ENCODE results near the gene ZNF692. TPM values are rescaled to one million over a fixed set of nuclear protein-coding genes. Genes with fewer than 3 reads are reported as not detected.
"Not testable (repeated sequence)": the region's sequence is repeated elsewhere in the genome, so short reads cannot be mapped to it uniquely, and the experiment has no call there.

Gene ZNF692
- total RNA-seq, 2 experiments from 2014 or later, result 58.6 to 70.2 TPM

DNA sequence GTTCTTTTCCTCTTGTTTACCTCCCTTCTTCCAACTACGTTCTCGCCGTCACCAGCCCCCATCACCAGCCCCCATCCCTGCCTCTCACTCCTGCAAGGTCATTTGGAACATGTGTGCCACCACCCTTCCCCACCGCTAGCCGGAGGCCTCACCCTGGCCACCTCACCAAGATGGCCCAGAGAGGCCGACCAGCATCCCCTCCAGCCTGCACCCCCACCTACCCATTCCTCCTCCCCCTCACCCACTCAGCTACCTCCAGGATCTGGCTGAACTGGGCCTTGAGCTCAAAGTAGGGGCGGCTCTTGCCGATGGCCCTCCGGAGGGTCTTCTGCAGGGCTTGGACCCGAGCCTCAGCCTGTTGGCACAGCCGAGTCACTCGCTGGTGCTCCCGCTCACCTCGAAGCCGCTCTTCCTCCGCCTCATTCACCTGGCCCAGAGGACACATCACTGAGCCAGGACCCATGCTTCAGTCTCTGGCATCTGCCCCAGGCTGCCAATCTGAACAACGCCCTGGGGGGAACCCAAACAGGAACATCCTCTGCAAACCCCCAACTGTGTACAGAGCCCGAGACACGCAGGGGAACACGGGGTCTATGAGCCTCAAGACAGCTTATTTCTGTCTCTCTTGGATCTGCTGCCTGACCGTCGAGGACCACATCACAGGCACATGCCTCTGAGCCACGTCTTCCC is 46.0 kb downstream of the ZNF692 start:
- Mint-ChIP-seq H3K4me3 (no peak overlapping the region), H3K27me3 (no peaks in the 10 kb centered on the region), H3K4me1 (peaks cover 18% of the 10 kb centered on the region), H3K36me3 (peaks cover 13% of the 10 kb centered on the region), H3K27ac (no peak overlapping the region), H3K9me3 (no peaks in the 10 kb centered on the region)
- ATAC-seq (ENCODE audit: low read depth) (no peak), DNase-seq (no peak)
- POLR2A ChIA-PET, result no interaction called here

DNA sequence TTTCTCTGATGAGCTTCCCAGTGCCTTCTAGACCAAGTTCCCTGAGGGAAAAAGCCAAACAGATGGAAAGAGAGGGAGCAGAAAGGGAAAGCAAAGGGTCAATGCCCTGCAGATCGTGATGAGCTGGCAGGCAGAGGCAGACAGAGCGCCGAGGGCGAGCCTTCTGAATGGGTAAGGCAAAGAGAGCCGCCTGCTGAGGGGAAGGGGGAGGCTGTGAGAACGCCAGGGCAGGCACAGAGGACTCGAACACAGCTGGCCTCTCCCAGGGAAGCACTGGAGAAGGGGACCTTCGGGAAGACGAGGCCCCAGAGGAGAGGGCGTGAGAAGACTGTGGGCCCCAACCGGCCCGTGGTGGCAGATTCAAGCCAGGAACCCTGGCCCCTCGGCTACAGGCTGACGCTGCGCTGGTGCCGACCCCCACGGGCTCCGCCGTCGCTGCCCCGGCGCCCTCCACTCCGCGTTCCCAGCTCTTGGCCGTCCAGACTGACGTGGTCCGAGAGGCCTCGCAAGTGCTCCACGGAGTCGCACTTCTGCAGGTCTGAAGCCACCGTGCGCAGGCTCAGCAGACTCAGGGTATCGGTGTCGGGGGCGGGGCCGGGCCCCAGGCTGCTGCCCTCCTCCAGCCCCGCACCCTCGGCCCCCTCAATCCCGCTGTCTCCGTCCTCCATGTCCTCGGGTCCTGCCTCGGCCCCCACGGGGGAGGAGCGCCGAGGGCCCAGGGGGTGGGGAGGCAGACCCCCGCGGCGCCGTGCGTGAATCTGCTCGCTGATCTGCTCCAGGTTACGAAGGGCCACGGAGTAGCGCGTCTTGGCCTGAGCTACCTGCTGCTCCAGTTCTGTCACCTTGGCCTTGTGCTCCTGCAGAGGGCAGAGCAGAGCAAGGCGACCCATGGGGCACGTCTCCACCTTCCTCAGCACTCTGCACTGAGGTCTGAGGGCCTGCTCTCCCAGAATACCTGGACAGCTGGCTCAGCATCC is 47.1 kb downstream of the ZNF692 start:
- H3K4me1 Mint-ChIP-seq, result peaks cover 12% of the 10 kb centered on the region
- no peak for ATAC-seq (ENCODE audit: low read depth)
- no peak overlapping the region for H3K4me3 Mint-ChIP-seq
- POLR2A ChIA-PET, result no interaction called here
- no peaks in the 10 kb centered on the region for H3K27me3 Mint-ChIP-seq
- no peaks in the 10 kb centered on the region for H3K9me3 Mint-ChIP-seq
- peaks cover 13% of the 10 kb centered on the region for H3K36me3 Mint-ChIP-seq
- DNase-seq, result no peak
- H3K27ac Mint-ChIP-seq, result no peak overlapping the region

DNA sequence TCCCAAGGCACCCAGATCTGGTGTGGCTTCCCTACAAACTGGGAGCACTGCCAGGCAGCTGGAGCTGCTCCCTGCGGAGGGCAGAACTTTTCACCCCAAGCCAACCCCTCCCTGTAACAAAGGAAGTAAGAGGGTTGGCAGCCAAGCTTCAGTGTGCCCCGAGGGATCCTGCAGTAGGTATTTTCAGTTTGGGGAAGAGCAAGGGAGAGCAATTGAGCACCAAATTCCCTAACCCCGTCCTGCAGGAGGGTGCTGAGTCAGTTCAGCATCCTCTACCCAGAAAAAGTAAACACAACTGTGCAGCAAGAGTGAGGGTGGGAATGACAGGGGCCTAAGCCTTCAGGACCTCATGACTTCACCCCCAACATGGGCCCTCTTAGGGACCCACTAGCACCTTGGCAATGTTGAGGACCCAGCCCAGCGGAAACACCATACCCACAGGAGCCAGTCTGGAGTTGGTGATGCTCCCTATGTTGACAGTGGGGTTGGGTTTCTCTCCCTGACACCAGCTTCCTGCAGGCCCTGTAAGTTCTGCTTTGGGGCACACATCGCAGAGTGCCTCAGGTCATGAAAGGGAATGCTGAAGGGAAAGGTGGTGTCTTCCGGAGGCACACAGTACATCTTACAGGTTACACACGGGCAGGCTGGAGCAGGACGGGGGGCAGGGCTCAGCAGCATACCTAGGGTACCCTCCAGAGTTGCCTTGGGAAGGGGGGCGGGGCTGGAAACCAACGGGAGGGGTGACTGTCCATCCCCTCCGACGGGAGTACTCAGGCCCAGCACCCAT is 48.0 kb downstream of the ZNF692 start:
- peak overlapping the region; percentile 28 for H3K27ac Mint-ChIP-seq
- H3K9me3 Mint-ChIP-seq, result no peaks in the 10 kb centered on the region
- ATAC-seq (ENCODE audit: low read depth), result no peak
- no peak overlapping the region for H3K4me3 Mint-ChIP-seq
- H3K36me3 Mint-ChIP-seq, result peaks cover 11% of the 10 kb centered on the region
- DNase-seq, result no peak
- peaks cover 4% of the 10 kb centered on the region for H3K4me1 Mint-ChIP-seq
- H3K27me3 Mint-ChIP-seq, result no peaks in the 10 kb centered on the region
- POLR2A ChIA-PET, result no interaction called here

DNA sequence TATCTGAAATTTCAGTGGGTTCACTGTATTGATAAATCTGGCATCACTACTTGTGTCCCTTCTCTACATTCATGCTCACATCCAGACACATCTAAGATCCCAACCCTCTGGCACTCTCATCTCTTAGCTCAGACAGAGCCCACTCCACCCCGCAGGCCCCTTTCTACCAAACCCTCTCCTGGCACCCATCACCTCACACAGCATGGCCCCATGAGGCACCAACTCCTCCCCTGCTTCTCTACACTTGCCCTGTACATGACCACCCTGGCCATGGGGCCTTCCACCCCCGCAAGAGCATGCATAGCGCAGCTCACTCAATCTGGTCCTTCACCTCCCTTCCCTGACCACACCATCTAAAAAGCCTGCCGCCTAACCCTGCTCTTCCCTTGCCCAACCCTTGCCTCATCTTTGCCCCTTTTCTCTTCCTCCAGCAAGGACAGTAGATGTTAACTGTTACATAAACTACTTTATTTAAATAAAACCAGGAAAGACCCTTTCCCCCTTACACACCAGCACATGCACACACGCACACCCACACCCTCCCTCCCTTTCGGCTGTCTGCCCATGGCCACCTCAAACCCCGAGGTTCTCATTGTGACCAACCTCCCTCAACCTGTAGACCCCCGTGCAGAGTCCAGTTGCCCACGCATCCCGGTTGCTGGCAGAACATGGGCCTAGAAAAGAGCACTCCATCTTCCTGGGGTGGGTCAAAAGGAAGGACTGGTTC is 48.7 kb downstream of the ZNF692 start:
- DNase-seq (no peak), ATAC-seq (ENCODE audit: low read depth) (no peak)
- H3K4me1 Mint-ChIP-seq, result peaks cover 2% of the 10 kb centered on the region
- no peak overlapping the region for H3K27ac Mint-ChIP-seq
- H3K4me3 Mint-ChIP-seq, result no peak overlapping the region
- no peaks in the 10 kb centered on the region for H3K27me3 Mint-ChIP-seq
- POLR2A ChIA-PET, result no interaction called here
- H3K9me3 Mint-ChIP-seq, result no peaks in the 10 kb centered on the region
- H3K36me3 Mint-ChIP-seq, result peaks cover 7% of the 10 kb centered on the region

DNA sequence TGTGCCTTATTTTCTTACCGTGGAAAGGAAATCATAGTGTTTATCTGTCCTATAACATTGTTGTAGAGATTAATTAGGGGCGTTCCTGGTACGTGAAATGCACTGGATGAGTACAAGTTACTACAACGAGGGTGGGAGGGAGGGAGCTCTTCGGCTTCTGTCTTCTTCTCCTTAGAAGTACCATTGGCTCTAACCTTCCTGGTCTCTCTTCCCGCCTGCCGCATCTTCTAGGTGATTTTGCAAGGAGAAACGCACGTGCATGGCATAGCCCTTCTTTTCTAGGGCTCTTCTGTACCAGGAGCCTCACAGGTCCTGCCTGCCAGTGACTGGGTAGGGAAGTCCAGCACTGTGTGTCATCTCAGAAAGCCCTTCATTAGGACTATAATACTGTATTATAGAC is 50.0 kb downstream of the ZNF692 start:
- POLR2A ChIA-PET, result no interaction called here
- Mint-ChIP-seq H3K4me1 (peaks cover 7% of the 10 kb centered on the region), H3K9me3 (no peaks in the 10 kb centered on the region), H3K27ac (no peak overlapping the region), H3K4me3 (no peak overlapping the region), H3K36me3 (peaks cover 2% of the 10 kb centered on the region), H3K27me3 (no peaks in the 10 kb centered on the region)
- ATAC-seq (ENCODE audit: low read depth) (no peak), DNase-seq (no peak)

DNA sequence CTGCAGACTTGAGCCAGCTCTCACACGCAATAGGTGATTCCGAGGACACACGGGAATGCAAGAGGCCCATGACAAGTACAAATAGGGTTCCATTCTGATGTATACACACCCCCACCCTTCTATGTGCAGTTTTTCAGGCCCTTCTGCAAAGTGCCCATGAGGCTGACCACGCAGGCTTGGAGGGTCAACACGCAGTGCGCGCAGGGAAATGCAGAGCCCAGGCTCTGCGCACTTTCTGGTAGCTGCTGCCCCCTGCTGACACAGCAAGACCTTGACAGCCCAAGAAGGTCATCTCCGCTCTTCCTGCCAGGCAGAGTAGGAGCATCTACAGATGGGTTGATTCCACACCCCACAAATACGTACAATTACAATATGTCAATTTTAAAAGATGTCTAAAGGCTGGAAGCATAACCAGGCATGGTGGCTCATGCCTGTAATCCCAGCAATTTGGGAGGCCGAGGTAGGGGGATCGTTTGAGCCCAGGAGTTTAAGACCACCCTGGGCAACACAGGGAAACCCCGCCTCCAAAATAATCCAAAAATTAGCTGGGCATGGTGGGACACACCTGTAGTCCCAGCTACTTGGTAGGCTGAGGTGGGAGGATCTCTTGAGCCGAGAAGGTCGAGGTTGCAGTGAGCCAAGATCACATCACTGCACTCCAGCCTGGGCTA is 51.7 kb downstream of the ZNF692 start:
- peak; percentile 67 for DNase-seq
- peak; percentile 89 for ATAC-seq (ENCODE audit: low read depth)
- Mint-ChIP-seq H3K27ac (no peak overlapping the region), H3K36me3 (peaks cover 2% of the 10 kb centered on the region), H3K4me3 (no peak overlapping the region), H3K4me1 (peaks cover 7% of the 10 kb centered on the region), H3K27me3 (no peaks in the 10 kb centered on the region), H3K9me3 (no peaks in the 10 kb centered on the region)
- POLR2A ChIA-PET, result no interaction called here

DNA sequence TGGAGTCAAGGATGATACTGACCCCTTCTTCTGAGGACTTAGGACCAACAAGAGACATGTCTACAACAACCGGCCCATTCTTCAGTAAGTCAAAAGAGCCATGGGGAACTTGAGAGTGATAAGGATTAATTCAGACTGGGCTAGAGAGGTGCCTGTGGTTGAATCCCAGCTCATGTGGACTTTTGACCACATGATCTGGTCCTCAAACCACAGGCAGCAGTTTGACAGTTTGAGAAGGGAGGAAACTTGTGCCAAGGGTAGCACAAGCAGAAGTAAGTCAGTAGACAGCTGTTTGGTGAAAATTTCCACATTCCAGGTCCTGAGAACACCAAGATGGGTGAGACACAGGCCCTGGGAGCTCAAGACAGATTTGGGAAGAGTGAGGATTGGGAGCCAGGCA is 53.0 kb downstream of the ZNF692 start:
- no peak overlapping the region for H3K27ac Mint-ChIP-seq
- no peak overlapping the region for H3K4me3 Mint-ChIP-seq
- no peaks in the 10 kb centered on the region for H3K36me3 Mint-ChIP-seq
- no peak for DNase-seq
- ATAC-seq (ENCODE audit: low read depth), result no peak
- no peaks in the 10 kb centered on the region for H3K9me3 Mint-ChIP-seq
- no peaks in the 10 kb centered on the region for H3K27me3 Mint-ChIP-seq
- peaks cover 7% of the 10 kb centered on the region for H3K4me1 Mint-ChIP-seq
- POLR2A ChIA-PET, result no interaction called here

DNA sequence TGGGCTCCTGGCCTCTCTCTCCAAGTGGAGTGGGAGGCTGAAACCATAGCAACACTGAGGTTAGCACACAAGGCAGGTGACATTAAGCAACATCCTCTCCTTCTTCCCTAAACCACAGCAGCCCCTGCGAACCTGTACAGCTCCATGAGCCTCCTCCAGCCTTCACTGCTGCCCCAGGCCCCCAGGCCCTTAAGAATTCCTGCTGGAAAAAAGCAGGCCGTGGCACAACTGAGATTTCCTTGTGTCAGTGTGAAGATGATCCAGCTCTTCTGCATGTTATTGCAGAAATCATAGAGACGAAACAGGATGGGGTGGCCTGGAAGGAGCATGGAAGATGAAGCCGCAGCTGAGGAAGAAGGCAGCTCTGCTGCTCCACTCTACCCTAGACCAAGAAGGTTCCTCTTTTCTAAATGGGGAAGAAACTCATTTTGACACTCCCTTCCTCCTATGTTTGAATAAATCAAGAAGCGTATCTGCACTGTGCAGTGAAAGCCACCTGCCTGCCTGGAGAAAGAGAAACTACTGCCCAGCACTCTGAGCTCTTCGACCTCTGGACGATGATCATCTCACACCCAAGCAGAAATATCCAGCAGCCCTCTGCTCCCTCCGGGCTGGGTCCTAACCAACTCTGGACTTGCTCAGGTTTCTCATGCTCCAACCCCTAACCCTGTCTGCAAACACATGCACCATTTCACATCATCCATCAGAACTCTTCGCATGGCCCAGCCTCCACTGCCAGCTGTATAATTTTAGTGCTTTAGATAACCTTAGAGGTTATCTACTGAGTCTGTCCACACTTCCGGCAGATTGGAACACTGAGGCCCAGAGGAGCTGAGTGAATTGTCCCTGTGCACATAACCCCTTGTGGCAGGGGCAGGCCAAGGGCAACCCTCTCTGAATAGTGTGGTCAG is 53.9 kb downstream of the ZNF692 start:
- H3K27me3 Mint-ChIP-seq, result peaks cover 5% of the 10 kb centered on the region
- no peak overlapping the region for H3K4me3 Mint-ChIP-seq
- DNase-seq (no peak), ATAC-seq (ENCODE audit: low read depth) (no peak)
- H3K4me1 Mint-ChIP-seq, result peaks cover 7% of the 10 kb centered on the region
- H3K9me3 Mint-ChIP-seq, result no peaks in the 10 kb centered on the region
- POLR2A ChIA-PET, result interaction anchor here (0.6 kb wide), 1 partner anchor 14 kb away, joined by 5 read pairs; no protein-coding TSS in a partner anchor
- no peaks in the 10 kb centered on the region for H3K36me3 Mint-ChIP-seq
- no peak overlapping the region for H3K27ac Mint-ChIP-seq

DNA sequence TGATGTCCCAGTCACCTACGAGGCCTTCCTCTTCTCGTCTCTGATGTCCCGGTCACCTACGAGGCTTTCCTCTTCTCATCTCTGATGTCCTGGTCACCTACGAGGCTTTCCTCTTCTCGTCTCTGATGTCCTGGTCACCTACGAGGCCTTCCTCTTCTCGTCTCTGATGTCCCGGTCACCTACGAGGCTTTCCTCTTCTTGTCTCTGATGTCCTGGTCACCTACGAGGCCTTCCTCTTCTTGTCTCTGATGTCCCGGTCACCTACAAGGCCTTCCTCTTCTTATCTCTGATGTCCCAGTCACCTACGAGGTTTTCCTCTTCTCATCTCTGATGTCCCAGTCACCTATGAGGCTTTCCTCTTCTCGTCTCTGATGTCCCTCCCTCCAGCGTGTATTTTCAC is 55.4 kb downstream of the ZNF692 start:
- H3K4me1 Mint-ChIP-seq; DNase-seq; H3K27ac Mint-ChIP-seq; POLR2A ChIA-PET; H3K4me3 Mint-ChIP-seq; H3K36me3 Mint-ChIP-seq; H3K9me3 Mint-ChIP-seq; ATAC-seq (ENCODE audit: low read depth): not testable (repeated sequence)
- peaks cover 10% of the 10 kb centered on the region for H3K27me3 Mint-ChIP-seq

DNA sequence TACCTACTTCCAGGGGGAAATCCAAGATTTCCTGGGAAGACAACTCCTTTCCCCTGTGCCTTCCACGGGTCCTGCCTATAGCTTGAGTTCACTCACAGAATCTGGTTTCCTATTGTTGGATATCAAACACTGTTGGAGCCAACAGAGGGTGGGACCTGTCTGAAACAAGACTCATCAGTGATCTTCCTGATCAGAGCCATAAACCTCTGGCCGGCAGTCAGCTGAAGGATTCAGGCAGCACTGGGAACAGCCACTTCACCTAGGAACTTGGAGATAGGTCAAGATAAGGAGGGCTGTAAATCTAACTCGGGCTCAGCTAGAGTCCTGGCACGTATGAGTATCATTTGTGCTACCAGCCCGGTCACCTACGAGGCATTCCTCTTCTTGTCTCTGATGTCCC is 56.4 kb downstream of the ZNF692 start:
- H3K4me1 Mint-ChIP-seq, result peaks cover 7% of the 10 kb centered on the region
- H3K4me3 Mint-ChIP-seq, result no peak overlapping the region
- H3K36me3 Mint-ChIP-seq, result no peaks in the 10 kb centered on the region
- no peaks in the 10 kb centered on the region for H3K9me3 Mint-ChIP-seq
- ATAC-seq (ENCODE audit: low read depth), result no peak
- DNase-seq, result no peak
- no peak overlapping the region for H3K27ac Mint-ChIP-seq
- POLR2A ChIA-PET, result no interaction called here
- peaks cover 10% of the 10 kb centered on the region for H3K27me3 Mint-ChIP-seq

DNA sequence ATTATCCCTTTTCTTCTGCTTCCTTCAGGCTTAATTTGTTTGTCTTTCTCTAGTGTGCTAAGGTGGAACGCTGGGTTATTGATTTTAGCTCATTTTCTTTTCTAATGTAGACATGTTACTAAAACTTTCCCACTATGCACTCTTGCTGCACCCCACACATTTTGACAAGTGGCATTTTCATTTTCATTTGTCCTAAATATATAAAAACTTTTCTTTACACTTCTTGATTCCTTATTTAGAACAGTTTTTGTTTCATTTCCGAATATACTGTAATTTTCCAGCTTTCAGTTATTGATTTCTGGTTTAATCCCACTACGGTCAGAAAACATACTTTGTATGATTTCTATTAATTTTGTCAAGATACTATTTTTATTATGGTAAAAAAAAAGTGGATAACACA is 58.4 kb downstream of the ZNF692 start:
- Mint-ChIP-seq H3K27ac (no peak overlapping the region), H3K4me3 (no peak overlapping the region), H3K4me1 (peaks cover 7% of the 10 kb centered on the region), H3K9me3 (no peaks in the 10 kb centered on the region), H3K36me3 (no peaks in the 10 kb centered on the region), H3K27me3 (peaks cover 14% of the 10 kb centered on the region)
- ATAC-seq (ENCODE audit: low read depth), result no peak
- DNase-seq, result no peak
- POLR2A ChIA-PET, result no interaction called here
